HK-2 (cell line): ENCODE data around the gene CDIP1.

Experiments
- DNase-seq: peaks from one replicate; pipeline ENCODE4 v3.0.0-alpha.2; 2018; ENCODE audit not compliant: unreplicated experiment

The CDIP1 gene

GRCh38 chr16:4488499-4488967 lies 50.0 kb downstream of the CDIP1 start:
- no peak for DNase-seq

- DNase-seq: no peak
Observed at GRCh38 chr16:4487955-4488498, 50.5 kb downstream of the CDIP1 start.

- no peak for DNase-seq
Observed at GRCh38 chr16:4486126-4486893, 52.3 kb downstream of the CDIP1 start.

- DNase-seq: no peak
Observed at GRCh38 chr16:4481963-4482362, 56.6 kb downstream of the CDIP1 start.

- no peak for DNase-seq
Observed at GRCh38 chr16:4481526-4481925, 57.0 kb downstream of the CDIP1 start.

GRCh38 chr16:4477966-4478365 lies 60.6 kb downstream of the CDIP1 start:
- DNase-seq: no peak

GRCh38 chr16:4475880-4476788 lies 62.4 kb downstream of the CDIP1 start, which contains the start of gene HMOX2:
TSS of gene HMOX2 (plus strand) at chr16:4476398. CDS start at chr16:4505525, 29,127 bp downstream.
- DNase-seq: peak; percentile 91

GRCh38 chr16:4474192-4474961 lies 64.2 kb downstream of the CDIP1 start, which contains the start of gene NMRAL1:
TSS of gene NMRAL1 (minus strand) at chr16:4474625. CDS start at chr16:4474132, 493 bp downstream.
- peak; percentile 92 for DNase-seq

GRCh38 chr16:4472880-4473279 lies 65.7 kb downstream of the CDIP1 start:
- no peak for DNase-seq

GRCh38 chr16:4471869-4472268 lies 66.7 kb downstream of the CDIP1 start:
- DNase-seq: no peak

GRCh38 chr16:4468972-4469371 lies 69.6 kb downstream of the CDIP1 start:
- DNase-seq: no peak

GRCh38 chr16:4467916-4468315 lies 70.7 kb downstream of the CDIP1 start:
- DNase-seq: no peak

GRCh38 chr16:4465977-4466779 lies 72.4 kb downstream of the CDIP1 start:
- no peak for DNase-seq

GRCh38 chr16:4463522-4464163 lies 74.9 kb downstream of the CDIP1 start:
- no peak for DNase-seq

GRCh38 chr16:4461250-4462085 lies 77.1 kb downstream of the CDIP1 start:
- DNase-seq: no peak

- DNase-seq: no peak
Observed at GRCh38 chr16:4460936-4461249, 77.7 kb downstream of the CDIP1 start.
